Subcutaneous adipose tissue (tissue), 4 donors: ENCODE measurements around the gene ADAMTS14. TPM values are rescaled to one million over a fixed set of nuclear protein-coding genes. Genes with fewer than 3 reads are reported as not detected.

Experiments used
- total RNA-seq, 4 donors: library from RNA; depleted of rRNA; stranded (reverse); fragments of >200 nt; gene quantifications; one replicate each; pipeline ENCODE4 v1.1.0, GENCODE V29; 2016
- TF ChIP-seq, protein P1 (sequence below): fragments of 450-650 bp; IDR thresholded peaks from one replicate; pipeline ENCODE4 v1.5.1; 2016; ENCODE audit warnings: low read depth, mild to moderate bottlenecking, control low read depth, antibody characterized with exemption, moderate library complexity

Gene ADAMTS14
- total RNA-seq, 4 donors from 2014 or later = not detected

DNA sequence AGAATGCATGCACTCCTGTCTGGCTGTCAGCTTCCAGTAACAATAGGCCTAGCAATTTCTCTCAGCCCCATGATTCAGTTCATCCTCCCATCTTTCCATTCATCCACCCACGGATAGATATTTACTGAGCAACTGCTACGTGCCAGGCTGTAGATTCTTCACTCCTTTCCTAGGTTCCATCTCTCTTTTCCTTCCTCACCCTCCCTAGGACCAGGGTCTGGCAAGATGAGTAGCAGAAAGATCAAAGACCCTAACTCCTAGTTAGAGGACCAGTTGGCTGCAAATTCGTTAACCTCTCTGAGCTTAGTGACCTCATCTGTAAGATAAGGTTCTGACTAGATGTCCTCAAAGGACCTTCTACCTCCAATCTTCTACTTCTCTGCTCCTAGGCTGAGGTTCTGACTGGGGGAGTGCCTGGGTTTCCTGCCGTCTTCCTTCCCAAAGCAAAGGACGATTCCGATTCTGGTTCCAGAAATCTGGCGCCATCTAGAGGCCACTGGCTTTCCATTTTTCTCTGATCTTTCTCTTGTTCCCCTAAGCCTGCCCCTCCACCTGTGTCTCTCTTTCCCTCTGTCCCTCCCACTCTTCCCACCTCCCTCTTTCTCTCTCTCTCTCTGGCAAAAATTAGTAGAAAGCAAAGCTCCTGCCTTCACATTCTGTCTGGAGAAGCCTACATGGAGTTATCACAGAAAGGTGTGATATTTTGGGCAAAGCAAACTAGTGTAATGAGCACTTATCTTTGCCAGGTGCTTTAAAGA is 86.6 kb downstream of the ADAMTS14 start:
- TF ChIP-seq, protein P1, sequence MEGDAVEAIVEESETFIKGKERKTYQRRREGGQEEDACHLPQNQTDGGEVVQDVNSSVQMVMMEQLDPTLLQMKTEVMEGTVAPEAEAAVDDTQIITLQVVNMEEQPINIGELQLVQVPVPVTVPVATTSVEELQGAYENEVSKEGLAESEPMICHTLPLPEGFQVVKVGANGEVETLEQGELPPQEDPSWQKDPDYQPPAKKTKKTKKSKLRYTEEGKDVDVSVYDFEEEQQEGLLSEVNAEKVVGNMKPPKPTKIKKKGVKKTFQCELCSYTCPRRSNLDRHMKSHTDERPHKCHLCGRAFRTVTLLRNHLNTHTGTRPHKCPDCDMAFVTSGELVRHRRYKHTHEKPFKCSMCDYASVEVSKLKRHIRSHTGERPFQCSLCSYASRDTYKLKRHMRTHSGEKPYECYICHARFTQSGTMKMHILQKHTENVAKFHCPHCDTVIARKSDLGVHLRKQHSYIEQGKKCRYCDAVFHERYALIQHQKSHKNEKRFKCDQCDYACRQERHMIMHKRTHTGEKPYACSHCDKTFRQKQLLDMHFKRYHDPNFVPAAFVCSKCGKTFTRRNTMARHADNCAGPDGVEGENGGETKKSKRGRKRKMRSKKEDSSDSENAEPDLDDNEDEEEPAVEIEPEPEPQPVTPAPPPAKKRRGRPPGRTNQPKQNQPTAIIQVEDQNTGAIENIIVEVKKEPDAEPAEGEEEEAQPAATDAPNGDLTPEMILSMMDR = no peak

DNA sequence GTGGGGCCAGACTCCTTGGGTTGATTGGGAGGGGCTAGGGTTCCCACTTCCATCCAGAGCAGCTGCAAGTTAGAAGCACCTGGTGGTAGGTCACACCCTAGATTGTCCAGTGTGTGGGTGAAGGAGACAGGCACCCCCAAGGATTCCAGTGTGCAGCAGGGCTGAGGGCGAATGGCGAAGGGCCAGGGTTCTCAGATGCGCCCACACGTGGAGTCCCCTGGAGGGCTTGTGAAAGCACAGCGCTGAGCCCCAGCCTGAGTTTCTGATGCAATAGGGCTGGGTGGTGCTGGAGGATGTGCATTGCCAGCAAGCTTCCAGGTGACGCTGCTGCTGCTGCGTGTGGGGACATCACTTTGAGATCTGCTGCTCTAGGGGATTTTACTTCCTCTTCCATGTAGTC is 87.5 kb downstream of the ADAMTS14 start:
- TF ChIP-seq, protein P1 = no peak

DNA sequence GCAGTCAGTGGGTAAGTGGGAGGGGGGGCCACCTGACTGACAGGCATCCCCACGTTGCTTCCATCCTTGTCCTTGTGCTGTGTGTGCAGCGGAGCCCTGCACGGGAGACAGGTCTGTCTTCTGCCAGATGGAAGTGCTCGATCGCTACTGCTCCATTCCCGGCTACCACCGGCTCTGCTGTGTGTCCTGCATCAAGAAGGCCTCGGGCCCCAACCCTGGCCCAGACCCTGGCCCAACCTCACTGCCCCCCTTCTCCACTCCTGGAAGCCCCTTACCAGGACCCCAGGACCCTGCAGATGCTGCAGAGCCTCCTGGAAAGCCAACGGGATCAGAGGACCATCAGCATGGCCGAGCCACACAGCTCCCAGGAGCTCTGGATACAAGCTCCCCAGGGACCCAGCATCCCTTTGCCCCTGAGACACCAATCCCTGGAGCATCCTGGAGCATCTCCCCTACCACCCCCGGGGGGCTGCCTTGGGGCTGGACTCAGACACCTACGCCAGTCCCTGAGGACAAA is 88.0 kb downstream of the ADAMTS14 start:
- TF ChIP-seq, protein P1 = no peak

DNA sequence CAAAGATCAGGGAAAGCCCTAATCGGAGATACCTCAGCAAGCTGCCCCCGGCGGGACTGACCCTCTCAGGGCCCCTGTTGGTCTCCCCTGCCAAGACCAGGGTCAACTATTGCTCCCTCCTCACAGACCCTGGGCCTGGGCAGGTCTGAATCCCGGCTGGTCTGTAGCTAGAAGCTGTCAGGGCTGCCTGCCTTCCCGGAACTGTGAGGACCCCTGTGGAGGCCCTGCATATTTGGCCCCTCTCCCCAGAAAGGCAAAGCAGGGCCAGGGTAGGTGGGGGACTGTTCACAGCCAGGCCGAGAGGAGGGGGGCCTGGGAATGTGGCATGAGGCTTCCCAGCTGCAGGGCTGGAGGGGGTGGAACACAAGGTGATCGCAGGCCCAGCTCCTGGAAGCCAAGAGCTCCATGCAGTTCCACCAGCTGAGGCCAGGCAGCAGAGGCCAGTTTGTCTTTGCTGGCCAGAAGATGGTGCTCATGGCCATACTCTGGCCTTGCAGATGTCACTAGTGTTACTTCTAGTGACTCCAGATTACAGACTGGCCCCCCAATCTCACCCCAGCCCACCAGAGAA is 88.8 kb downstream of the ADAMTS14 start:
- TF ChIP-seq, protein P1 = no peak

DNA sequence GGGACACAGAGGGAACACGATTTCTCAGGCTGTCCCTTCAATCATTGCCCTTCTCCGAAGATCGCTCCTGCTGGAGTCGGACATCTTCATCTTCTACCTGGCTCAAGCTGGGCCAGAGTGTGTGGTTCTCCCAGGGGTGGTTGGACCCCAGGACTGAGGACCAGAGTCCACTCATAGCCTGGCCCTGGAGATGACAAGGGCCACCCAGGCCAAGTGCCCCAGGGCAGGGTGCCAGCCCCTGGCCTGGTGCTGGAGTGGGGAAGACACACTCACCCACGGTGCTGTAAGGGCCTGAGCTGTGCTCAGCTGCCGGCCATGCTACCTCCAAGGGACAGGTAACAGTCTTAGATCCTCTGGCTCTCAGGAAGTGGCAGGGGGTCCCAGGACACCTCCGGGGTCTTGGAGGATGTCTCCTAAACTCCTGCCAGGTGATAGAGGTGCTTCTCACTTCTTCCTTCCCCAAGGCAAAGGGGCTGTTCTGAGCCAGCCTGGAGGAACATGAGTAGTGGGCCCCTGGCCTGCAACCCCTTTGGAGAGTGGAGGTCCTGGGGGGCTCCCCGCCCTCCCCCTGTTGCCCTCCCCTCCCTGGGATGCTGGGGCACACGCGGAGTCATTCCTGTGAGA is 89.5 kb downstream of the ADAMTS14 start:
- TF ChIP-seq, protein P1 = no peak

DNA sequence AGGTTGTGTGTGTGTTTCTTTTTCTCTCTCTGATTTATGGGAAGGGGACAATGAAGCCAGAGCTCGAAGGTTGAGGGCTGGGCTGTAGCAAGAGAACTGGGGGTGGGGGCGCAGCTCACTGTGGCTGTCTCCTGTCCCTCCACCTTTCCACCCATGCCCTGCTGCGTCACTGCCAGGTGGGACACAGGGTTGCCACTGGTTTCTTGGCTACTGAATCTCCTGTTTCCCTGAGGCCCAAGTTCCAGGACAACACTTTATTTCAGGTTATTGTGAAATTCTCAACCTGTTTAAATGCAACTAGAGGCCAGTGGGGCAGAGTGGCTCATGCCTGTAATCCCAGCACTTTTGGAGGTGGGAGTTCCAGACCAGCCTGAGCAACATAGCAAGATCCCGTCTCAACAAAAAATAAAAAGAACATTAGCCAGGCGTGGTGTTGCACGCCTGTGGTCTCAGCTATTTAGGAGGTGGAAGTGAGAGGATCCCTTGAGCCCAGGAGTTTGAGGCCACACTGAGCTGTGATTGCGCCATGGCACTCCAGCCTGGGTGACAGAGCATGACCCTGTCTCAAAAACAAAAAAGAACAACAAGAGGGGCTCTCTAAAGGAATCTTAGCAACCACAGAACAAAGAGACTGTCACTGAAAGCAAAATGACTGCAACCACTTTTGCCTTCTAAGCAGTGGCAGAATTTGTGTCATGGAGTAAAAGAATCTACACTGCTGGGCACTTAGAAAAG is 90.3 kb downstream of the ADAMTS14 start:
- TF ChIP-seq, protein P1 = no peak
